GM12865 (cell line): Measurements from ENCODE around the gene KMT5C.

Experiments used
- DNase-seq: peaks from one replicate; pipeline ENCODE4 v3.0.0; 2010; ENCODE audit warnings: low read depth
- H3K4me3 ChIP-seq: 2 replicates; pipeline ENCODE4 v1.5.1; 2011; ENCODE audit warnings: mild to moderate bottlenecking, low read depth, low read length, control low read depth
- CTCF ChIP-seq: IDR thresholded peaks from 2 replicates; pipeline ENCODE4 v1.5.1; 2011; ENCODE audit warnings: low read length, control low read depth, low read depth, inconsistent platforms; ENCODE audit not compliant: insufficient read depth; ENCODE audit errors: missing control alignments

KMT5C gene

DNA sequence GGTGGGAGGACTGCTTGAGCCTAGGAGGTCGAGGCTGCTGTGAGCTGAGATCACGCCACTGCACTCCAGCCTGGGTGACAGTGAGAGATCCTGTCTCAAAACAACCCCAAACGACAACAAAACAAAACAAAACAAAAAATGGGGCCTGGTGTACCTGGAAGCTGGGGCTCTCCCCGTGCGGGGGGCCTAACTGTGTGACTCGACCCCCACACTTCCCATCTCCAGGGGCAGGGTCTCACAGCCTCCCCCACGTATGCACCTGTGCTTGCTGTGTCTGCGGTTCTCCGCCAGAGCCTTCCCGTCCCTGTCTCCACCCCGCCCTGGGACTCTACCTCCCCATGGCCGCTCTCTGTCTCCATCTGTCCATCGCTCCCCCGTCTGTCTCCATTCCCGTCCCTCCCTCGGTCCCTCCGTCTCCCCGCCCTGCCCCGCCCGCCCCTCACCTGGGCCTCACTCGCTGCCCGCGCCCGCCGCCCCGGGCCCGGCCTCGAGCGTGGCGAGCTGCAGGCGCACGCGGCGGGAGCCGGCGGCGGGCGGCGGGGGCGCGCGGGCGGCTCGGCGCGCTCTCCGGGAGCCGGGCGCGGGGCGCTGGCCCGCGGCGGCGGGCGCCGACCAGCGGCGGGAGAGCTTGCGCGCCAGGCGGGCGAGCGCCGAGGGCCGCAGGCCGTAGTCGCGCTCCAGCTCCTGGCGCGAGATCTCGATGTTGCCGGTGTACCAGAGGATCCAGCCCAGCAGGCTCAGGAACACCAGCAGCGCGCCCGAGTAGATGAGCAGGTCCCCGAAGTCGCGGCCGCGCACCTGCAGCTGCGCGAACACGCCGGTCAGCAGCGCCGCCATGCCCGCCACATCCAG, 43.8 kb downstream of the KMT5C start:
- H3K4me3 ChIP-seq: peak overlapping the region; percentile 74
- TF ChIP-seq CTCF: peak; percentile 24
- peak; percentile 89 for DNase-seq

GRCh38 chr19:55384131-55384919, 44.6 kb downstream of the KMT5C start, which contains the start of gene TMEM238:
Gene TMEM238 (minus strand): TSS chr19:55384292. CDS start chr19:55384259, 33 bp downstream.
- DNase-seq: peak; percentile 64
- peak within 1 kb of the TSS; percentile 74 for H3K4me3 ChIP-seq
- no peak for TF ChIP-seq CTCF

- TF ChIP-seq CTCF: no peak
- peak overlapping the region; percentile 74 for H3K4me3 ChIP-seq
- peak; percentile 97 for DNase-seq
Observed at GRCh38 chr19:55384920-55385723, 45.4 kb downstream of the KMT5C start.

DNA sequence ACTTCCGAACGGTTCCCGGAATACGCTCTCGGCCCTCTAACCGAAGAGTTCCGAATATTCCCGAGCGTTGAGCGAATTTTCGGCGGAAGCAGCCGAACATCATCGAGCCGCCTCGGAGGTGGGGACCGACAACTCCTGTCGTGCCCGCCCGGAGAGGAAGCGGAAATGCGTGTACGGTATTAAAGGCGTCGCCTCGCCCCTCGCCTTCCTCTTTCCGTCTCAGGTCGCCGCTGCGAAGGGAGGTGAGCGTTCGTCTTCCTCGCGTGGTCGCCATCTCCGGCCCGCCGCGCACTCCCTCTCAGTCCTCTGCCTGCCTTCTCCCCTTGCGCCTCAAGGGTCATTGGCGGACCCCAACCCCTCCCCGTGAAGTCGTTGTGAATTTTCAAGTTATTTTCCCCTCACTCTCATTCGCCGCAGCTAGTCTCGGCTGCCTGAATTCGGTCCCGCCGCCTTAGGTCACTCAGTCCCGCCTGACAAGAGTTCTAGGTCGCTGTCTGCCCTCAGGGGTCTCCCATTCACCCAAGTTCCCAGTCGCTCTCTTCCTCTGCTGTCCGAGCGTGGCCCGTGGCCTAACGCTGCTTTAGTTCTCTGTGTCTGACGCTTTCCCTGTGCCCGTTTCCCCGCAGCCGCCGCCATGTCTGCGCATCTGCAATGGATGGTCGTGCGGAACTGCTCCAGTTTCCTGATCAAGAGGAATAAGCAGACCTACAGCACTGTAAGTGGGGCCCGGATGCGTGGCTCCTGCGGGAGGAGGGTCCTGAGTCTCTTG, 46.2 kb downstream of the KMT5C start, which contains the start of gene RPL28:
Gene RPL28 (plus strand): TSS at position 209 of the 769 bp plus-strand sequence. CDS start 426 bp downstream, at position 635.
- H3K4me3 ChIP-seq: peak within 1 kb of the TSS; percentile 95
- DNase-seq: peak; percentile 99
- TF ChIP-seq CTCF: no peak

DNA sequence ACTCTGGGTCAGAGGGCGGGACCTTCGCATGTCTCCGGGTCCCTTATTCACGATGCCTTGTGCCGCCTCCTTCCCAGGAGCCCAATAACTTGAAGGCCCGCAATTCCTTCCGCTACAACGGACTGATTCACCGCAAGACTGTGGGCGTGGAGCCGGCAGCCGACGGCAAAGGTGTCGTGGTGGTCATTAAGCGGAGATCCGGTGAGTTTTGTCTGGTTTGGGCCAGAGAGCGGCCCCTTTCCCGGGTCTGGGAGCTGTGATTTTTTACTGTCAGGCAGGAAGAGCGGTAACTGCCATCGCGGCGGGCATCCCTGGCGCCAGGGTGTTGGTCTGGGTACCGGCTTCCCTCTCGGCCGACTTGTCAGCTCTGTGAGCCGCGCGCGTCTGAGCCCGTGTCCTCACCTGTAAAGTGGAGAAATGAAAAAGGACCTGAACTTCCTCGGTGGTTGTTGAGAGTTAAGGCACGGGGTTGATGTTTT, 46.9 kb downstream of the KMT5C start:
- H3K4me3 ChIP-seq: peak overlapping the region; percentile 95
- DNase-seq: no peak
- no peak for TF ChIP-seq CTCF
